ENCODE data around the gene HNRNPU.

DNA sequence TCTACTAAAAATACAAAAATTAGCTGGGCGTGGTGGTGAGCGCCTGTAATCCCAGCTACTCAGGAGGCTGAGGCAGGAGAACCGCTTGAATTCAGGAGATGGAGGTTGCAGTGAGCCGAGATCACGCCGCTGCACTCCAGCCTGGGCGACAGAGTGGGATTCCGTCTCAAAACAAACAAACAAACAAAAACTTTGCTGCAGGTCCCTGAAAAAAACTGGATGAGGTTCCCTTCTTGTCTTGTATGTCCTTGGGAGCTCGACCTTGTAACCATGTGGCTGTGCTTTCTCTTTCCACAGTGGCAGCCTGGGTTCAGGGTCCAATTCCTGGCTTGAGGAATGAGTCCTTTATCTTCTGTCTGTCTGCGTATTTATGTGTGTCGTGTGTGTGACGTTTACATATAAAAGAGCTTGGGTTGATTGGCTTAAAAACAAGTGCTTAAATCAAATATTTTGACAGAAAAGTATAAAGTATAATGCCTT is 46.9 kb downstream of the HNRNPU start:
- TF ChIP-seq, protein P1, sequence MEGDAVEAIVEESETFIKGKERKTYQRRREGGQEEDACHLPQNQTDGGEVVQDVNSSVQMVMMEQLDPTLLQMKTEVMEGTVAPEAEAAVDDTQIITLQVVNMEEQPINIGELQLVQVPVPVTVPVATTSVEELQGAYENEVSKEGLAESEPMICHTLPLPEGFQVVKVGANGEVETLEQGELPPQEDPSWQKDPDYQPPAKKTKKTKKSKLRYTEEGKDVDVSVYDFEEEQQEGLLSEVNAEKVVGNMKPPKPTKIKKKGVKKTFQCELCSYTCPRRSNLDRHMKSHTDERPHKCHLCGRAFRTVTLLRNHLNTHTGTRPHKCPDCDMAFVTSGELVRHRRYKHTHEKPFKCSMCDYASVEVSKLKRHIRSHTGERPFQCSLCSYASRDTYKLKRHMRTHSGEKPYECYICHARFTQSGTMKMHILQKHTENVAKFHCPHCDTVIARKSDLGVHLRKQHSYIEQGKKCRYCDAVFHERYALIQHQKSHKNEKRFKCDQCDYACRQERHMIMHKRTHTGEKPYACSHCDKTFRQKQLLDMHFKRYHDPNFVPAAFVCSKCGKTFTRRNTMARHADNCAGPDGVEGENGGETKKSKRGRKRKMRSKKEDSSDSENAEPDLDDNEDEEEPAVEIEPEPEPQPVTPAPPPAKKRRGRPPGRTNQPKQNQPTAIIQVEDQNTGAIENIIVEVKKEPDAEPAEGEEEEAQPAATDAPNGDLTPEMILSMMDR (conservative IDR thresholded peaks at IDR 0.05; ENCODE audit: low read depth in 2 of 2) = no peak
- TF ChIP-seq ZNF462 (CRISPR knock-in tag; IDR thresholded peaks at IDR 0.05) (no peak), EZH2 (IDR thresholded peaks at IDR 0.05; ENCODE audit: low read depth, unreplicated experiment) (no peak), POLR2AphosphoS5 (IDR thresholded peaks at IDR 0.05; ENCODE audit: low read depth) (no peak), STAT1 (IDR thresholded peaks at IDR 0.05; ENCODE audit: unreplicated experiment) (no peak), JUNB (IDR thresholded peaks at IDR 0.05; ENCODE audit: unreplicated experiment) (no peak), EZH2phosphoT487 (IDR thresholded peaks at IDR 0.05; ENCODE audit: unreplicated experiment) (no peak), CREB1 (CRISPR knock-in tag; IDR thresholded peaks at IDR 0.05; ENCODE audit: low read depth) (no peak), NANOG (IDR thresholded peaks at IDR 0.05; ENCODE audit: borderline replicate concordance) (no peak), ZNF331 (CRISPR knock-in tag; IDR thresholded peaks at IDR 0.05; ENCODE audit: low read depth) (no peak), ETS1 (IDR thresholded peaks at IDR 0.05) (no peak)
- TF ChIP-seq, protein P2, sequence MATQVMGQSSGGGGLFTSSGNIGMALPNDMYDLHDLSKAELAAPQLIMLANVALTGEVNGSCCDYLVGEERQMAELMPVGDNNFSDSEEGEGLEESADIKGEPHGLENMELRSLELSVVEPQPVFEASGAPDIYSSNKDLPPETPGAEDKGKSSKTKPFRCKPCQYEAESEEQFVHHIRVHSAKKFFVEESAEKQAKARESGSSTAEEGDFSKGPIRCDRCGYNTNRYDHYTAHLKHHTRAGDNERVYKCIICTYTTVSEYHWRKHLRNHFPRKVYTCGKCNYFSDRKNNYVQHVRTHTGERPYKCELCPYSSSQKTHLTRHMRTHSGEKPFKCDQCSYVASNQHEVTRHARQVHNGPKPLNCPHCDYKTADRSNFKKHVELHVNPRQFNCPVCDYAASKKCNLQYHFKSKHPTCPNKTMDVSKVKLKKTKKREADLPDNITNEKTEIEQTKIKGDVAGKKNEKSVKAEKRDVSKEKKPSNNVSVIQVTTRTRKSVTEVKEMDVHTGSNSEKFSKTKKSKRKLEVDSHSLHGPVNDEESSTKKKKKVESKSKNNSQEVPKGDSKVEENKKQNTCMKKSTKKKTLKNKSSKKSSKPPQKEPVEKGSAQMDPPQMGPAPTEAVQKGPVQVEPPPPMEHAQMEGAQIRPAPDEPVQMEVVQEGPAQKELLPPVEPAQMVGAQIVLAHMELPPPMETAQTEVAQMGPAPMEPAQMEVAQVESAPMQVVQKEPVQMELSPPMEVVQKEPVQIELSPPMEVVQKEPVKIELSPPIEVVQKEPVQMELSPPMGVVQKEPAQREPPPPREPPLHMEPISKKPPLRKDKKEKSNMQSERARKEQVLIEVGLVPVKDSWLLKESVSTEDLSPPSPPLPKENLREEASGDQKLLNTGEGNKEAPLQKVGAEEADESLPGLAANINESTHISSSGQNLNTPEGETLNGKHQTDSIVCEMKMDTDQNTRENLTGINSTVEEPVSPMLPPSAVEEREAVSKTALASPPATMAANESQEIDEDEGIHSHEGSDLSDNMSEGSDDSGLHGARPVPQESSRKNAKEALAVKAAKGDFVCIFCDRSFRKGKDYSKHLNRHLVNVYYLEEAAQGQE (IDR thresholded peaks at IDR 0.05; ENCODE audit: unreplicated experiment) = no peak

All from GM23338 (cell line).